22Rv1 (cell line): ENCODE data around the gene LAMTOR4.
"Not testable (repeated sequence)": the region's sequence is repeated elsewhere in the genome, so short reads cannot be mapped to it uniquely, and the experiment has no call there.

Experiments
- H3K27ac ChIP-seq: fragments of 450-650 bp; 2 replicates; pipeline ENCODE4 v1.5.1; 2017
- CTCF ChIP-seq: fragments of 450-650 bp; IDR thresholded peaks from 2 replicates; pipeline ENCODE4 v1.5.1; 2017; ENCODE audit warnings: mild to moderate bottlenecking
- ZFX ChIP-seq: fragments of 450-650 bp; IDR thresholded peaks from 2 replicates; pipeline ENCODE4 v1.6.1; 2017; ENCODE audit warnings: antibody characterized with exemption, borderline replicate concordance

LAMTOR4 gene

GRCh38 chr7:100191775-100192174 is 43.1 kb downstream of the LAMTOR4 start:
- no peak overlapping the region for H3K27ac ChIP-seq

GRCh38 chr7:100192281-100192862 is 43.7 kb downstream of the LAMTOR4 start:
- not testable (repeated sequence) for H3K27ac ChIP-seq

More at GRCh38 chr7:100191775-100192174, 43.1 kb downstream of the LAMTOR4 start:
- TF ChIP-seq CTCF: no peak
- no peak for TF ChIP-seq ZFX

DNA sequence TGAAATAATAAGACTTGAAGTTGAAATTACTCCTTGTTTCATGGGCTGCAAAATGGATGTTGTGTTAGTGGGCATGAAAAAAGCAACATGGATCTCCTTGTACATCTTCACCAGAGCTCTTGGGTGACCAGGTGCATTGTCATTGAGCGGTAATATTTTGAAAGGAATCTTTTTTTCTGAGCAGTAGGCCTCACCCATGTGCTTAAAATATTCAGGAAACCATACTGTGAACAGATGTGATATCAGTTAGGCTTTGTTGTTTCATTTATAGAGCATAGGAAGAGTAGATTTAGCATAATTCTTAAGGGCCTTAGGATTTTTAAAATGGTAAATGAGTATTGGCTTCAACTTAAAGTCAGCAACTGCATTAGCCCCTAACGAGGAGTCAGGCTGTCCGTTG is 44.3 kb downstream of the LAMTOR4 start:
- no peak for TF ChIP-seq CTCF
- no peak for TF ChIP-seq ZFX

DNA sequence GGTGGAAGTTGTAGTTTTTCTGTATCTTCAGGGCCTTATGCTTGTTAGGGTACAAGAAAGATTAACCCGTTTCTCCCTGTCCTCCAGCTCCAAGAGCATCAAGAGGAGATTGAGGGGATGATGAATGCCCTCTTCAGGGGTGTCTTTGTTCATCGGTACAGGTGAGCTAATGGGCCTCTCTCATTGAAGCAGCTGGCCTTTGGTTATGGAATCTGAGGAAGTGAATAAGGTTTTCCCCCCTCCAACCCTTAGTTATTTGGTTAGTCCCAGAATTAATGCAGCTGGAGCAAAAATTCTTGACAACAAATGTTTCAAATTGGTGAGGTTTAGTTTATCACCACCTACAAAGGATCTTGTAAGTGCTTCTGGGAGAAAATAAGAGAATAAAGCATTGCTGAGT is 46.5 kb downstream of the LAMTOR4 start:
- TF ChIP-seq CTCF (no peak), ZFX (no peak)
- no peak overlapping the region for H3K27ac ChIP-seq

More for the DNA sequence above, 44.3 kb downstream of the LAMTOR4 start:
- H3K27ac ChIP-seq: no peak overlapping the region

GRCh38 chr7:100195901-100196322 is 47.2 kb downstream of the LAMTOR4 start:
- not testable (repeated sequence) for H3K27ac ChIP-seq

- TF ChIP-seq ZFX (no peak), CTCF (no peak)
- H3K27ac ChIP-seq: no peak overlapping the region
These were observed 49.5 kb downstream of the LAMTOR4 start for GRCh38 chr7:100198266-100198665.

DNA sequence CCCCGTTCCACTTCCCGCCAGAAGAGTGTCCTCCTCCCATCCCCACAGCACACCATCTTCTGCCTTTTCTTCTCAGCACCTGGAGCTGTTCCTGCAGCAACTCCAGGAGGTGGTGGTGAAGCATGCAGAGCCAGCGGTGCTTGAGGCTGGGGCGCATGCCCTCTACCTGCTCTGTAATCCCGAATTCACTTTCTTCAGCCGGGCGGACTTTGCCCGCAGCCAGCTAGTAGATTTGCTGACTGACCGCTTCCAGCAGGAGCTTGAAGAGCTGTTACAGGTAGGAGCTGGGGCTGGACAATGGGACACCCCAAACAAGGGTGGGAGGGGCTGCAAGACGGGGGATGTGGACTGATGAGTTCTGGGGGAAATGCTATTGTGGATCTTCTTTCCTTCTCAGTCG is 52.0 kb downstream of the LAMTOR4 start:
- H3K27ac ChIP-seq: no peak overlapping the region

More for the DNA sequence above, 52.0 kb downstream of the LAMTOR4 start:
- no peak for TF ChIP-seq CTCF
- TF ChIP-seq ZFX: no peak
